Measurements from ENCODE around the gene PARG.
"Not testable (repeated sequence)": the region's sequence is repeated elsewhere in the genome, so short reads cannot be mapped to it uniquely, and the experiment has no call there.

- TF ChIP-seq CTCF (IDR thresholded peaks at IDR 0.05; ENCODE audit: low read length); EZH2 (optimal IDR thresholded peaks at IDR 0.05; ENCODE audit: low read depth, low read length); EZH2phosphoT487 (IDR thresholded peaks at IDR 0.05; ENCODE audit: low read length): not testable (repeated sequence)
These were observed 23.9 kb downstream of the PARG start for GRCh38 chr10:49917927-49918326.

All from MM.1S (cell line).